Gastrocnemius medialis (tissue), 4 donors: ENCODE measurements around the gene GNPNAT1.

ENCODE experiments used
- CTCF ChIP-seq, 5 experiments: fragments of 450-650 bp in 3 of 5; fragments of 200-600 bp in 2 of 5; sonication (generic) in 2 of 5; IDR thresholded peaks in 4 of 5; conservative IDR thresholded peaks in 1 of 5; 1 replicate in 4 of 5; 2 replicates in 1 of 5; pipeline ENCODE4 v1.5.1; 2016 to 2019; ENCODE audit warnings: antibody characterized with exemption in 5 of 5, mild to moderate bottlenecking in 3 of 5, moderate library complexity in 3 of 5
- POLR2A ChIP-seq, 2 donors: fragments of 450-650 bp; IDR thresholded peaks; one replicate each; pipeline ENCODE4 v1.6.1; 2017; ENCODE audit warnings: antibody characterized with exemption in 2 of 2, mild to moderate bottlenecking in 2 of 2, moderate library complexity in 2 of 2

- TF ChIP-seq CTCF (IDR thresholded peaks at IDR 0.05 in 4 of 5, conservative IDR thresholded peaks at IDR 0.05 in 1 of 5) (no peak), POLR2A (IDR thresholded peaks at IDR 0.05) (no peak)
These were observed 33.1 kb upstream of the GNPNAT1 start for GRCh38 chr14:52824462-52824861.
